HepG2 (cell line): ENCODE measurements around the gene UBE2L6. TPM values are rescaled to one million over a fixed set of nuclear protein-coding genes. Genes with fewer than 3 reads are reported as not detected.

ENCODE experiments used
- ATAC-seq: fragments of 200-7000 bp; cut with Tn5 transposase; 3 replicates; pipeline ENCODE4 v1.9.1; 2020; ENCODE audit warnings: mild to moderate bottlenecking, moderate library complexity
- BruUV-seq: library from RNA; stranded (reverse); fragments of 400-500 nt; replicated peaks from 2 replicates; lab custom pipeline; 2021; lab: Mats Ljungman, UMichigan
- CTCF ChIA-PET: fragments of 300-600 bp; formaldehyde crosslinking; extraction: SDS; loops from one replicate; lab custom pipeline; 2021; ENCODE audit warnings: low total read pairs, inconsistent platforms, low intra/inter-chr PET ratio; lab: Yijun Ruan, JAX
- POLR2A ChIA-PET: fragments of 350-600 bp; sonication (Branson Sonifier 250); formaldehyde crosslinking; loops from one replicate; lab custom pipeline; 2020; ENCODE audit warnings: antibody characterized with exemption, inconsistent platforms; lab: Yijun Ruan, JAX
- DNase-seq: peaks from one replicate; pipeline ENCODE4 v3.0.0-alpha.2; 2015; ENCODE audit warnings: low spot score
- FAIRE-seq: peaks from 3 replicates; lab custom pipeline; 2011; peaks lifted over from hg19 to GRCh38; lab: Jason Lieb, UNC
- H2AFZ ChIP-seq: one replicate; pipeline ENCODE4 v1.6.1; 2011; ENCODE audit warnings: low read length, inconsistent platforms
- H3K27ac ChIP-seq: fragments of 300-600 bp; 3 replicates; pipeline ENCODE4 v1.8.0; 2011; ENCODE audit warnings: mixed run types, mild to moderate bottlenecking, mixed read lengths, low read length, inconsistent platforms; ENCODE audit not compliant: insufficient read depth; ENCODE audit errors: extremely low read length
- H3K27me3 ChIP-seq, 2 experiments: fragments of 200-600 bp in 1 of 2; 2 replicates in 1 of 2; 3 replicates in 1 of 2; pipeline versions ENCODE4 v1.6.0 to v1.8.0; 2011; ENCODE audit warnings: low read length in 2 of 2, mild to moderate bottlenecking in 2 of 2, moderate library complexity in 2 of 2, inconsistent platforms in 1 of 2; ENCODE audit not compliant: insufficient read depth in 2 of 2, control insufficient read depth in 1 of 2
- H3K36me3 ChIP-seq, 2 experiments: fragments of 200-600 bp in 1 of 2; replicated peaks in 1 of 2; 2 replicates in 1 of 2; 3 replicates in 1 of 2; pipeline versions ENCODE4 v1.5.1 to v1.8.0; 2011; ENCODE audit warnings: low read length in 2 of 2, inconsistent platforms in 1 of 2; ENCODE audit not compliant: insufficient read depth in 2 of 2, control insufficient read depth in 1 of 2
- H3K4me1 ChIP-seq: 2 replicates; pipeline ENCODE4 v1.5.1; 2012; ENCODE audit warnings: low read length, inconsistent platforms; ENCODE audit not compliant: insufficient read depth
- H3K4me2 ChIP-seq: 2 replicates; pipeline ENCODE4 v1.6.0; 2011; ENCODE audit warnings: low read depth, low read length, inconsistent platforms
- H3K4me3 ChIP-seq, 3 experiments: fragments of 200-600 bp in 1 of 3; sonication (generic), shearing (Covaris generic) in 1 of 3; replicated peaks in 1 of 3; 2 replicates each; pipeline ENCODE4 v1.5.1; 2011 to 2016; ENCODE audit warnings: low read length in 3 of 3, inconsistent platforms in 2 of 3, low read depth in 2 of 3, mild to moderate bottlenecking in 2 of 3, control low read depth in 1 of 3, mixed read lengths in 1 of 3; ENCODE audit not compliant: insufficient read depth in 1 of 3
- H3K79me2 ChIP-seq: one replicate; pipeline ENCODE4 v1.6.1; 2011; ENCODE audit warnings: low read length, inconsistent platforms; ENCODE audit not compliant: insufficient read depth
- H3K9ac ChIP-seq: 2 replicates; pipeline ENCODE4 v1.6.0; 2011; ENCODE audit warnings: mild to moderate bottlenecking, low read depth, low read length, inconsistent platforms; ENCODE audit not compliant: insufficient read depth
- H3K9me3 ChIP-seq: 2 replicates; pipeline ENCODE4 v1.5.1; 2012; ENCODE audit warnings: mild to moderate bottlenecking, low read length
- H4K20me1 ChIP-seq: 2 replicates; pipeline ENCODE4 v1.6.0; 2011; ENCODE audit warnings: inconsistent platforms, mild to moderate bottlenecking, low read length, moderate library complexity; ENCODE audit not compliant: insufficient read depth
- ATF7 ChIP-seq, 2 experiments: fragments of 450-650 bp in 1 of 2; sonication (generic) in 1 of 2; formaldehyde crosslinking in 1 of 2; IDR thresholded peaks; 2 replicates each; pipeline versions ENCODE4 v1.4.0 to v1.6.1; 2016 to 2020; ENCODE audit warnings: antibody characterized with exemption in 1 of 2, mild to moderate bottlenecking in 1 of 2, missing genetic modification reagents in 1 of 2
- CCDC6 ChIP-seq: sonication (generic); formaldehyde crosslinking; IDR thresholded peaks from 2 replicates; pipeline ENCODE4 v1.8.1; 2022; ENCODE audit warnings: mild to moderate bottlenecking, missing genetic modification reagents, moderate library complexity
- MTA3 ChIP-seq: sonication (generic); formaldehyde crosslinking; IDR thresholded peaks from 2 replicates; pipeline ENCODE4 v1.4.0; 2020; ENCODE audit warnings: missing genetic modification reagents
- RBFOX2 ChIP-seq: fragments of 200-400 bp; formaldehyde crosslinking; IDR thresholded peaks from 2 replicates; pipeline ENCODE4 v1.6.1; 2017; ENCODE audit warnings: low read depth, mild to moderate bottlenecking, low read length
- WGBS: methylation state at CpG from one replicate; pipeline ENCODE4 v1.1.6; 2017; ENCODE audit warnings: low lambda C conversion rate; 5-methylcytosine and 5-hydroxymethylcytosine counted together
- in situ Hi-C: cut with HindIII; loops from 2 replicates; pipeline ENCODE4 v1.10.0; 2017; ENCODE audit warnings: low pct_unique_long_range_greater_than_20kb; ENCODE audit not compliant: extremely low pct_ligation_motif_present
- intact Hi-C: fragments of 100-400 bp; cut with micrococcal nuclease; formaldehyde crosslinking; loops from one replicate; pipeline ENCODE4 v1.10.0; 2022; ENCODE audit not compliant: unreplicated experiment
- polyA plus RNA-seq, 8 experiments: library from polyadenylated mRNA; depleted of rRNA in 3 of 8; stranded (reverse) in 7 of 8; unstranded in 1 of 8; fragments of >200 nt; fragmentation: Illumina TruSeq in 4 of 8; extraction: Trizol in 4 of 8; gene quantifications; 2 replicates each; pipeline versions ENCODE4 v1.2.1 to v1.2.3, GENCODE V29; 2011 to 2016; ENCODE audit warnings: low read depth in 4 of 8, missing spikeins in 1 of 8, mixed read lengths in 1 of 8; ENCODE audit not compliant: insufficient read depth in 1 of 8
- total RNA-seq, 5 experiments: library from RNA; depleted of rRNA; stranded (reverse); fragments of >200 nt; fragmentation: Illumina TruSeq; extraction: Trizol; gene quantifications; 2 replicates each; pipeline ENCODE4 v1.2.3, GENCODE V29; 2016; ENCODE audit warnings: low read depth in 1 of 5

The UBE2L6 gene
- total and polyA plus RNA-seq, 2 of the 13 experiments (the other 11 are each of a cell fraction or from before 2014, with no cell fraction given), result 30.3 to 30.4 TPM

DNA sequence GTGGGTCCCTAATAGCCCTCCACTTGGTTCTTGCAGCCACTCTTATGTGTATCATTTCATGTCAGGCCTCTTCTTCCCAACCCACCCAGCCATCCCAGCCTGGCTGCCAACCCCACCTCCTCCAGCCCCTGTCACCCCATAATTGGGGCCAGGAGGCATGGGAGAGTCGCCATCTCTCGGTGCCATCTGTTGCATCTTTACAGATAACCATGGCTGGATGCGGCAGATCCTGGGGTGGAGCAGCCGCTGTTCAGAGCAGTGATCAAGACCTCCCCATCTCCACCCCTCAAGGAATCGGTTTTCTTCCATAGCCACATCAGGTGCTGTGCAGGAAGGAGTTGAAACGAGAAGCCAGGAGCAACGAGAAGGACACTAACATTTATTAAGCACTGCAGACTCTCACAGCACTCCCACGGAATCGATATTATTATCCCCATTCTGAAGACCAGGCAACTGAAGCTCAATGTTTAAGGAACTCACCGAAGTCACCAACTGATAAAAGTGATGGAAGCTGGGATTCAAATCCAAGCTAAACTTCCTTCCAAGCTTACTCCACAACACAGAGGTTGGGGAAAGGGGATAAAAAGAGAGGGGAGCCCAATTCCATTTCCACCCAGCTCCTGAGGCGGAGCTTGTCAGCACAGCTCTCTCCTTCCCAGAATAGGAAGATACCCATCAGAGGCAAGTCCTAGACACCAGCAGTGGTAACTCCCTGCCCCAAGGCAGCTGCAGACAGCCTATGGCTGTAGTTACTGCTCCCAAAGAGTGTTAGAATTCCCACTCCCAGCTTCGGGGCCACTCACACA is 54.6 kb downstream of the UBE2L6 start:
- no peak overlapping the region for H2AFZ ChIP-seq
- TF ChIP-seq RBFOX2, result peak; percentile 24; the same call in 1 of the 2 replicates
- no peak for TF ChIP-seq MTA3
- intact Hi-C loops (no loop called here), in situ Hi-C loops (no loop called here)
- H3K27ac ChIP-seq, result peak overlapping the region; percentile 82
- 82% methylated on average over 11 of the region's 12 CpGs for WGBS
- no peaks in the 10 kb centered on the region; the same call in 1 of the 2 replicates for H4K20me1 ChIP-seq
- no peaks in the 10 kb centered on the region for H3K27me3 ChIP-seq
- H3K4me2 ChIP-seq, result peak overlapping the region; percentile 96
- H3K4me1 ChIP-seq, result peaks cover 69% of the 10 kb centered on the region
- no peak for DNase-seq
- no peaks in the 10 kb centered on the region for H3K9me3 ChIP-seq
- CTCF ChIA-PET, result no interaction called here
- H3K4me3 ChIP-seq, result peak overlapping the region; percentile 76 to 95 (median 86)
- peaks cover 58% of the 10 kb centered on the region for H3K79me2 ChIP-seq
- no peak for FAIRE-seq
- POLR2A ChIA-PET, result interaction anchor here (5.4 to 6.9 kb wide), 4 partner anchors 9 to 20 kb away, joined by 42 to 111 read pairs (median 98); no protein-coding TSS in a partner anchor
- peaks cover 0 to 17% of the 10 kb centered on the region in 2 experiments; a peak in 1 of 5 replicates for H3K36me3 ChIP-seq
- no TSS peak for BruUV-seq
- ATAC-seq, result no peak
- H3K9ac ChIP-seq, result peak overlapping the region; percentile 85; the same call in 1 of the 2 replicates

- H3K9me3 ChIP-seq, result no peaks in the 10 kb centered on the region
- no peaks in the 10 kb centered on the region; the same call in 1 of the 2 replicates for H4K20me1 ChIP-seq
- no peak overlapping the region for H2AFZ ChIP-seq
- intact Hi-C loops, result no loop called here
- no peak for ATAC-seq
- in situ Hi-C loops, result no loop called here
- WGBS, result 93% methylated on average over 6 of the region's 6 CpGs
- no peak overlapping the region for H3K4me2 ChIP-seq
- H3K9ac ChIP-seq, result no peak overlapping the region
- FAIRE-seq, result no peak
- no peaks in the 10 kb centered on the region for H3K27me3 ChIP-seq
- H3K36me3 ChIP-seq, result peaks cover 0 to 23% of the 10 kb centered on the region in 2 experiments; a peak in 1 of 5 replicates
- no peak overlapping the region for H3K4me3 ChIP-seq
- H3K27ac ChIP-seq, result no peak overlapping the region
- ChIA-PET CTCF (no interaction called here), POLR2A (interaction anchor here (1.5 kb wide), 1 partner anchor 14 kb away, joined by 10 read pairs; no protein-coding TSS in a partner anchor)
- no TSS peak for BruUV-seq
- peaks cover 62% of the 10 kb centered on the region for H3K79me2 ChIP-seq
- H3K4me1 ChIP-seq, result peaks cover 70% of the 10 kb centered on the region
- TF ChIP-seq CCDC6 (CRISPR knock-in tag), result no peak
- TF ChIP-seq ATF7 (IDR thresholded peaks at IDR 0.05), result 0 out of 2 replicates have a peak, but pooled peaks have one; percentile 14
- TF ChIP-seq ATF7 (CRISPR knock-in tag; IDR thresholded peaks at IDR 0.05), result no peak
- DNase-seq, result no peak
Measured at GRCh38 chr11:57511741-57512430, 55.6 kb downstream of the UBE2L6 start.
